ENCODE measurements around the gene LRP5. TPM values are rescaled to one million over a fixed set of nuclear protein-coding genes. Genes with fewer than 3 reads are reported as not detected.
A peak's percentile ranks its signal among the peaks of the same experiment; 100 is the strongest.

Gene LRP5
- total RNA-seq, 1 donor from 2014 or later = 65.0 TPM

GRCh38 chr11:68371171-68372041 is 59.0 kb downstream of the LRP5 start:
- Mint-ChIP-seq H3K27me3 (no peaks in the 10 kb centered on the region), H3K27ac (peak overlapping the region; percentile 89), H3K4me3 (peak overlapping the region; percentile 48), H3K9me3 (no peaks in the 10 kb centered on the region), H3K36me3 (peaks cover 8% of the 10 kb centered on the region), H3K4me1 (ENCODE audit: unreplicated experiment) (peaks cover 49% of the 10 kb centered on the region)
- no peak for TF ChIP-seq CTCF (conservative IDR thresholded peaks at IDR 0.05)
- no peak for DNase-seq (ENCODE audit: extremely low spot score, unreplicated experiment)

GRCh38 chr11:68372114-68372513 is 59.7 kb downstream of the LRP5 start:
- no peaks in the 10 kb centered on the region for H3K9me3 Mint-ChIP-seq
- DNase-seq (ENCODE audit: extremely low spot score, unreplicated experiment) = no peak
- H3K4me1 Mint-ChIP-seq (ENCODE audit: unreplicated experiment) = peaks cover 49% of the 10 kb centered on the region
- H3K4me3 Mint-ChIP-seq = peak overlapping the region; percentile 48
- H3K27me3 Mint-ChIP-seq = no peaks in the 10 kb centered on the region
- peaks cover 8% of the 10 kb centered on the region for H3K36me3 Mint-ChIP-seq
- no peak for TF ChIP-seq CTCF (conservative IDR thresholded peaks at IDR 0.05)
- H3K27ac Mint-ChIP-seq = peak overlapping the region; percentile 60

- no peak for DNase-seq (ENCODE audit: extremely low spot score, unreplicated experiment)
- Mint-ChIP-seq H3K9me3 (no peaks in the 10 kb centered on the region), H3K4me1 (ENCODE audit: unreplicated experiment) (peaks cover 49% of the 10 kb centered on the region), H3K4me3 (peak overlapping the region; percentile 6), H3K27me3 (no peaks in the 10 kb centered on the region), H3K36me3 (peaks cover 8% of the 10 kb centered on the region), H3K27ac (peak overlapping the region; percentile 57)
- no peak for TF ChIP-seq CTCF (conservative IDR thresholded peaks at IDR 0.05)
Observed at GRCh38 chr11:68372625-68373024, 60.2 kb downstream of the LRP5 start.

- H3K4me1 Mint-ChIP-seq (ENCODE audit: unreplicated experiment) = peaks cover 46% of the 10 kb centered on the region
- no peak for DNase-seq (ENCODE audit: extremely low spot score, unreplicated experiment)
- H3K27ac Mint-ChIP-seq = peak overlapping the region; percentile 81
- H3K4me3 Mint-ChIP-seq = peak overlapping the region; percentile 78
- peaks cover 5% of the 10 kb centered on the region for H3K36me3 Mint-ChIP-seq
- no peak for TF ChIP-seq CTCF (conservative IDR thresholded peaks at IDR 0.05)
- H3K9me3 Mint-ChIP-seq = no peaks in the 10 kb centered on the region
- H3K27me3 Mint-ChIP-seq = no peaks in the 10 kb centered on the region
Observed at GRCh38 chr11:68373189-68373814, 60.9 kb downstream of the LRP5 start.

GRCh38 chr11:68373815-68374501 is 61.6 kb downstream of the LRP5 start:
- Mint-ChIP-seq H3K27ac (peak overlapping the region; percentile 81), H3K36me3 (peaks cover 5% of the 10 kb centered on the region), H3K27me3 (no peaks in the 10 kb centered on the region), H3K4me1 (ENCODE audit: unreplicated experiment) (peaks cover 47% of the 10 kb centered on the region), H3K9me3 (no peaks in the 10 kb centered on the region), H3K4me3 (peak overlapping the region; percentile 78)
- no peak for DNase-seq (ENCODE audit: extremely low spot score, unreplicated experiment)
- TF ChIP-seq CTCF (conservative IDR thresholded peaks at IDR 0.05) = no peak

Measured in type B pancreatic cell (in vitro differentiated cells).